Tibial nerve (tissue), 4 donors: ENCODE data around the gene FFAR1. TPM values are rescaled to one million over a fixed set of nuclear protein-coding genes. Genes with fewer than 3 reads are reported as not detected.
A peak's percentile ranks its signal among the peaks of the same experiment; 100 is the strongest.
"Not testable (repeated sequence)": the region's sequence is repeated elsewhere in the genome, so short reads cannot be mapped to it uniquely, and the experiment has no call there.

ENCODE experiments used
- DNase-seq, 2 donors: peaks; one replicate each; pipeline ENCODE4 v3.0.0-alpha.2; 2019; ENCODE audit warnings: low spot score in 2 of 2
- H3K27ac ChIP-seq, 4 donors: fragments of 200-600 bp; sonication (generic) in 3 of 4; one replicate each; pipeline ENCODE4 v1.5.1; 2017 to 2019; ENCODE audit warnings: mild to moderate bottlenecking in 1 of 4
- H3K27me3 ChIP-seq, 2 donors: fragments of 200-600 bp; sonication (generic) in 1 of 2; one replicate each; pipeline versions ENCODE4 v1.5.1 to v1.6.0; 2017 to 2019
- H3K36me3 ChIP-seq, 3 donors: fragments of 200-600 bp; sonication (generic); one replicate each; pipeline ENCODE4 v1.5.1; 2018 to 2019
- H3K4me1 ChIP-seq, 4 donors: fragments of 200-600 bp; sonication (generic) in 3 of 4; one replicate each; pipeline ENCODE4 v1.5.1; 2017 to 2019
- H3K4me3 ChIP-seq, 4 donors: fragments of 200-600 bp; sonication (generic) in 3 of 4; one replicate each; pipeline ENCODE4 v1.5.1; 2017 to 2019; ENCODE audit warnings: mild to moderate bottlenecking in 1 of 4, moderate library complexity in 1 of 4
- H3K9me3 ChIP-seq, 4 donors: fragments of 200-600 bp; sonication (generic) in 3 of 4; one replicate each; pipeline ENCODE4 v1.5.1; 2017 to 2019
- EP300 ChIP-seq, 2 donors: sonication (generic); formaldehyde crosslinking; IDR thresholded peaks; one replicate each; pipeline ENCODE4 v1.6.1; 2017; ENCODE audit warnings: antibody characterized with exemption in 2 of 2, mild to moderate bottlenecking in 1 of 2
- POLR2A ChIP-seq, 2 donors: fragments of 450-650 bp; IDR thresholded peaks; one replicate each; pipeline ENCODE4 v1.6.1; 2017; ENCODE audit warnings: antibody characterized with exemption in 2 of 2, mild to moderate bottlenecking in 2 of 2, moderate library complexity in 2 of 2
- WGBS, 2 donors: methylation state at CpG; one replicate each; pipeline ENCODE4 v1.1.5; 2018; 5-methylcytosine and 5-hydroxymethylcytosine counted together
- total RNA-seq, 4 donors: library from RNA; depleted of rRNA; stranded (reverse); fragments of >200 nt; gene quantifications; one replicate each; pipeline ENCODE4 v1.1.0, GENCODE V29; 2016
- TF ChIP-seq, protein P1 (sequence below), 5 experiments: fragments of 200-600 bp in 3 of 5; fragments of 450-650 bp in 2 of 5; sonication (generic) in 3 of 5; IDR thresholded peaks; one replicate each; pipeline ENCODE4 v1.5.1; 2016 to 2019; ENCODE audit warnings: antibody characterized with exemption in 5 of 5, mild to moderate bottlenecking in 3 of 5, moderate library complexity in 2 of 5

The FFAR1 gene
- total RNA-seq, 4 donors from 2014 or later = 0.59 TPM; not detected in 3

DNA sequence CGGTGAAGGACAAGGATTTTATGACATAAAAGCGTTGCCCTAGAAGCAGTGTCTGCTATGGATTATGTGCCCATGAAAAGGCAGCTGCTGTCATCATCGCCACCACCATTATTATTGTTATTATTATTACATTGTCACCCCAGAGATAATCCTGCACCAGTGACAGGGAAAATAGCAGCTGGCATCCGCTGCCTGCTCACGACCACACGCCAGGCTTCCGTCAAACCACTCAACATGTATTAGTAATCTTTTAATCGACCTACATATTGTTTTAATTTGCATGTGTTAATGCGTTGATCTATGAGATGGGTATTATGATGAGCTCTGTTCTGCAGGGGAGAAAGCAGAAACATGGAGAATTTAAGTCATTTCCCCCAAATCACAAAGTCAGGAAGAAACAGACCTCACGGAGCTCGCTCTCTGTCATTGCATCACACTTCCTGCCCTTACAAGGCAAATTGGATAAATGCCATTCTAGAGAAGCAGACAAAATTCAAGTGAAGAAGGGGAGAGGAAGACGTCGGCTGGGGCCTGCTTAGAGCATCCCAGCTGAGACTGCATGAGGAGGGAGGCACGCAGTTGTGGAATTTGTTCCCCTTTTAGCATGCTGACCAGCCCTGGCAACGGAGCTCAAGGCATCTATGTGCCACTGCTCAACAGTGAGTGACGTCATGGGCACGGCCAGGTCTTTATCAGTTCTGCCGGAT is 10.3 kb downstream of the FFAR1 start, which contains the start of gene FFAR3:
TSS of gene FFAR3 (plus strand) at position 594 of the 707 bp plus-strand sequence. CDS start 431 bp downstream, outside the sequence.
- Histone ChIP-seq H3K9me3 (no peaks in the 10 kb centered on the region), H3K4me3 (no peak within 1 kb of the TSS), H3K36me3 (no peaks in the 10 kb centered on the region), H3K4me1 (peaks cover 0 to 7% (median 0%) of the 10 kb centered on the region in 4 donors), H3K27ac (no peak within 1 kb of the TSS), H3K27me3 (peaks cover 0 to 7% of the 10 kb centered on the region in 2 donors)
- DNase-seq = peak in 1 of 2 donors; percentile 17
- WGBS, 2 donors = 52% methylated on average over 18 of the region's 18 CpGs
- TF ChIP-seq POLR2A (IDR thresholded peaks at IDR 0.05) (no peak), EP300 (IDR thresholded peaks at IDR 0.05) (peak in 1 of 2 donors; percentile 53)

DNA sequence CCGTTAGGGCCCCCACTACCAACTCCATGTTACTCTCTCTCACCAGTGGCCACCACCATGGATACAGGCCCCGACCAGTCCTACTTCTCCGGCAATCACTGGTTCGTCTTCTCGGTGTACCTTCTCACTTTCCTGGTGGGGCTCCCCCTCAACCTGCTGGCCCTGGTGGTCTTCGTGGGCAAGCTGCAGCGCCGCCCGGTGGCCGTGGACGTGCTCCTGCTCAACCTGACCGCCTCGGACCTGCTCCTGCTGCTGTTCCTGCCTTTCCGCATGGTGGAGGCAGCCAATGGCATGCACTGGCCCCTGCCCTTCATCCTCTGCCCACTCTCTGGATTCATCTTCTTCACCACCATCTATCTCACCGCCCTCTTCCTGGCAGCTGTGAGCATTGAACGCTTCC is 11.1 kb downstream of the FFAR1 start:
- WGBS, 2 donors = 61 to 75% methylated on average over 9 to 10 of the region's 16 CpGs
- not testable (repeated sequence) for H3K4me3 ChIP-seq, H3K27ac ChIP-seq, H3K9me3 ChIP-seq, H3K4me1 ChIP-seq, DNase-seq, H3K36me3 ChIP-seq
- H3K27me3 ChIP-seq = peaks cover 0 to 11% of the 10 kb centered on the region in 2 donors

DNA sequence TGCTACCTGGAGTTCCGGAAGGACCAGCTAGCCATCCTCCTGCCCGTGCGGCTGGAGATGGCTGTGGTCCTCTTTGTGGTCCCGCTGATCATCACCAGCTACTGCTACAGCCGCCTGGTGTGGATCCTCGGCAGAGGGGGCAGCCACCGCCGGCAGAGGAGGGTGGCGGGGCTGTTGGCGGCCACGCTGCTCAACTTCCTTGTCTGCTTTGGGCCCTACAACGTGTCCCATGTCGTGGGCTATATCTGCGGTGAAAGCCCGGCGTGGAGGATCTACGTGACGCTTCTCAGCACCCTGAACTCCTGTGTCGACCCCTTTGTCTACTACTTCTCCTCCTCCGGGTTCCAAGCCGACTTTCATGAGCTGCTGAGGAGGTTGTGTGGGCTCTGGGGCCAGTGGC is 11.7 kb downstream of the FFAR1 start:
- not testable (repeated sequence) for H3K9me3 ChIP-seq, H3K4me3 ChIP-seq, H3K27ac ChIP-seq, H3K4me1 ChIP-seq, H3K36me3 ChIP-seq, DNase-seq
- 85 to 90% methylated on average over 10 to 15 of the region's 21 CpGs for WGBS, 2 donors
- peaks cover 0 to 11% of the 10 kb centered on the region in 2 donors for H3K27me3 ChIP-seq

DNA sequence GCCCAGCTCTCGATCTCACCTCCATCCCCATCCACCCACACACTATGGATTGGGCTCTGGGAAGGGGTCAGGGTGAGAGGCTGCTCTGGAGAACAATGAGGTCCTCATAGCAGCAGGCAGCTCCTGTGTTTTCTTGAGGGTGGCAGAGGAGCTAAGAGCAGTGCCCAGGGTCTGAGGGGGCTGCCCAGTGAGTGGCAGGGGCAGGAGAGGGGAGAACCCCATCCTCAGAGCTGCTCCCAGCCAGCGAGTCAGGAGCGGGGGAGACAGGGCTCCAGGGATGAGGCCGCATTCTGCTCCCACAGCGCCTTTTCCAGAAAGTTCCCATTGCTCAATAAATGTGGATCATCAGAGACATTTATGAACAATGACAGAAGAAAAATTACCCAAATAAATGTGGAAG is 12.4 kb downstream of the FFAR1 start:
- WGBS, 2 donors = 42% methylated on average over 2 of the region's 5 CpGs; no CpG with 5 or more reads in 1 of the 2 donors
- not testable (repeated sequence) for H3K4me3 ChIP-seq, H3K36me3 ChIP-seq, H3K27ac ChIP-seq, DNase-seq, H3K9me3 ChIP-seq, H3K4me1 ChIP-seq
- peaks cover 0 to 11% of the 10 kb centered on the region in 2 donors for H3K27me3 ChIP-seq

- Histone ChIP-seq H3K27me3 (peaks cover 0 to 11% of the 10 kb centered on the region in 2 donors), H3K4me1 (peaks cover 0 to 7% (median 0%) of the 10 kb centered on the region in 4 donors), H3K27ac (no peak overlapping the region), H3K4me3 (no peak overlapping the region), H3K36me3 (no peaks in the 10 kb centered on the region), H3K9me3 (no peaks in the 10 kb centered on the region)
- DNase-seq = no peak
- no peak for TF ChIP-seq POLR2A (IDR thresholded peaks at IDR 0.05)
- no peak for TF ChIP-seq EP300 (IDR thresholded peaks at IDR 0.05)
- TF ChIP-seq, protein P1, sequence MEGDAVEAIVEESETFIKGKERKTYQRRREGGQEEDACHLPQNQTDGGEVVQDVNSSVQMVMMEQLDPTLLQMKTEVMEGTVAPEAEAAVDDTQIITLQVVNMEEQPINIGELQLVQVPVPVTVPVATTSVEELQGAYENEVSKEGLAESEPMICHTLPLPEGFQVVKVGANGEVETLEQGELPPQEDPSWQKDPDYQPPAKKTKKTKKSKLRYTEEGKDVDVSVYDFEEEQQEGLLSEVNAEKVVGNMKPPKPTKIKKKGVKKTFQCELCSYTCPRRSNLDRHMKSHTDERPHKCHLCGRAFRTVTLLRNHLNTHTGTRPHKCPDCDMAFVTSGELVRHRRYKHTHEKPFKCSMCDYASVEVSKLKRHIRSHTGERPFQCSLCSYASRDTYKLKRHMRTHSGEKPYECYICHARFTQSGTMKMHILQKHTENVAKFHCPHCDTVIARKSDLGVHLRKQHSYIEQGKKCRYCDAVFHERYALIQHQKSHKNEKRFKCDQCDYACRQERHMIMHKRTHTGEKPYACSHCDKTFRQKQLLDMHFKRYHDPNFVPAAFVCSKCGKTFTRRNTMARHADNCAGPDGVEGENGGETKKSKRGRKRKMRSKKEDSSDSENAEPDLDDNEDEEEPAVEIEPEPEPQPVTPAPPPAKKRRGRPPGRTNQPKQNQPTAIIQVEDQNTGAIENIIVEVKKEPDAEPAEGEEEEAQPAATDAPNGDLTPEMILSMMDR (IDR thresholded peaks at IDR 0.05) = no peak
- WGBS, 2 donors = 26 to 64% methylated on average over 5 of the region's 5 CpGs
These were observed 13.2 kb downstream of the FFAR1 start for GRCh38 chr19:35360880-35361420.

DNA sequence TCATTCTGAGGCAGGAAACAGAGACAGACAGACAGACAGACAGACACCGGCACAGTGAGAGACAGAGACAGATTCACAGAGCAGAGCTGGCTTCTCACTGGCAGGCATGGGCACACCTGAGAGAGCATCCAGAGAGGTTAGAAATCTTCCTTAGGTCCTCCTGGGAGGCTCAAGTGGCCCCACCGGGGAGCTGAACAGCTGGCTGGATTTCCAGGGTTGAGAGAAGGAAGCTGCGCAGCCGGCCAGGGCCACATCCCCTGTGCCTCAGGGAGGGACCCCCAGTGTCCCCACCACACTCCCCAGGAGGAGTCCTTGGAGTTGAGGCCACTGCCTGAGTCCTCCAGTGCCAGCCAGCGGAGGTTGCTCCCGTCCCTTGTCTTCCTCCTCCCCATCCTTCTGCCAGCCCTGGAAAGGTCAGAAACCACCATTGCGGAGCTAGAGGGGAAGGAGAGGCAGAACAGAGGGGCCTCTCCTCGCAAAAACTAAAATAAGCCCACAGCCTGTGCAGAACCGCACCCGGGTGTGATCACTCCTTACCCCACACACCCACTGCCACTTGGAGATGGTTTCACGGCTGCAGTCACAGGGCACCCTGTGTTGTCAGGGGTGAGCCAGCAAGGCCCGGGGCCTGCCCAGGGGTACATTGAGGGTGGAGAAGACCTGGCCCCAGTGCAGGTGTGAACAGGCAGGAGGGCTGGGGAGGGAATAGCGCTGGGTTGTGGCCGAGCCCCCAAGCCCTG is 14.7 kb downstream of the FFAR1 start:
- DNase-seq = no peak
- Histone ChIP-seq H3K9me3 (no peaks in the 10 kb centered on the region), H3K4me1 (peaks cover 0 to 7% (median 0%) of the 10 kb centered on the region in 4 donors), H3K4me3 (no peak overlapping the region), H3K36me3 (no peaks in the 10 kb centered on the region), H3K27ac (no peak overlapping the region), H3K27me3 (peaks cover 0 to 11% of the 10 kb centered on the region in 2 donors)
- WGBS, 2 donors = 70 to 74% methylated on average over 12 to 14 of the region's 14 CpGs
- TF ChIP-seq POLR2A (IDR thresholded peaks at IDR 0.05) (no peak), EP300 (IDR thresholded peaks at IDR 0.05) (no peak)
- TF ChIP-seq, protein P1 (IDR thresholded peaks at IDR 0.05) = no peak
